GM12872 (cell line): ENCODE results near the gene MAML2.

ENCODE experiments used
- TF ChIP-seq, protein P1 (sequence below): IDR thresholded peaks from 3 replicates; pipeline ENCODE4 v1.5.1; 2011; ENCODE audit warnings: low read depth, mild to moderate bottlenecking, low read length, moderate library complexity; ENCODE audit not compliant: insufficient read depth

The MAML2 gene

DNA sequence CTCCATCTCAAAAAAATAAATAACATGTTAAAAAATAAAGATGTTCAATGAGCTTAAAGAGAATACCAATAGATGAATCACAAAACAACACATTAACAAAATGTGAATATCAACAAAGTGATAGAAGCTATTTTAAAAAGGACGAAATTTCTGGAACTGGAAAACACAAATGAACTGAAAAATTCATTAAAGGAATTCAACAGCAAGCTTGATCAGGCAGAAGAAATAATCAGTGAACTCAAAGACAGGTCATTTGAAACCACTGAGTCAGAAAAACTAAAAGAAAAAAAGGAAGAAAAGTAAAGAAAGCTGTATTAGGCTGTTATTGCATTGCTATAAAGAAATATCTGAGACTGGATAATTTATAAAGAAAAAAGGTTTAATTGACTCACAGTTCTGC is 412.0 kb downstream of the MAML2 start:
- TF ChIP-seq, protein P1, sequence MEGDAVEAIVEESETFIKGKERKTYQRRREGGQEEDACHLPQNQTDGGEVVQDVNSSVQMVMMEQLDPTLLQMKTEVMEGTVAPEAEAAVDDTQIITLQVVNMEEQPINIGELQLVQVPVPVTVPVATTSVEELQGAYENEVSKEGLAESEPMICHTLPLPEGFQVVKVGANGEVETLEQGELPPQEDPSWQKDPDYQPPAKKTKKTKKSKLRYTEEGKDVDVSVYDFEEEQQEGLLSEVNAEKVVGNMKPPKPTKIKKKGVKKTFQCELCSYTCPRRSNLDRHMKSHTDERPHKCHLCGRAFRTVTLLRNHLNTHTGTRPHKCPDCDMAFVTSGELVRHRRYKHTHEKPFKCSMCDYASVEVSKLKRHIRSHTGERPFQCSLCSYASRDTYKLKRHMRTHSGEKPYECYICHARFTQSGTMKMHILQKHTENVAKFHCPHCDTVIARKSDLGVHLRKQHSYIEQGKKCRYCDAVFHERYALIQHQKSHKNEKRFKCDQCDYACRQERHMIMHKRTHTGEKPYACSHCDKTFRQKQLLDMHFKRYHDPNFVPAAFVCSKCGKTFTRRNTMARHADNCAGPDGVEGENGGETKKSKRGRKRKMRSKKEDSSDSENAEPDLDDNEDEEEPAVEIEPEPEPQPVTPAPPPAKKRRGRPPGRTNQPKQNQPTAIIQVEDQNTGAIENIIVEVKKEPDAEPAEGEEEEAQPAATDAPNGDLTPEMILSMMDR, result no peak

DNA sequence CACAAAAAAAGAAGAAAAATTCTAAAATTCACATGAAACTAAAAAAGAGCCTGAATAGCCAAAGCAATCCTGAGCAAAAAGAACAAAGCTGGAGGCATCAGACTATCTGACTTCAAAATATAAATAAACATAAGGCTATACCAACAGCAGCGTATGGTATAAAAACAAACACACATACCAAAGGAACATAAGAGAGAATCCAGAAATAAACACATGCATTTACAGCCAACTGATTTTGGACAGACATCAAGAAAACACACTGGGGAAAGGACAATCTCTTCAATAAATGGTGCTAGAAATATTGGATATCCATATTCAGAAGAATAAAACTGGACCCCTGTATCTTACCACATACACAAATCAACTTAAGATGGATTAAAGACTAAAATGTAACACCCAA is 416.3 kb downstream of the MAML2 start:
- TF ChIP-seq, protein P1, result no peak
